DMS 273 (cell line): ENCODE results near the gene MIF.
A peak's percentile ranks its signal among the peaks of the same experiment; 100 is the strongest.
"Not testable (repeated sequence)": the region's sequence is repeated elsewhere in the genome, so short reads cannot be mapped to it uniquely, and the experiment has no call there.

Experiments used
- DNase-seq: peaks from one replicate; lab custom pipeline; 2025; ENCODE audit not compliant: unreplicated experiment; lab: John Stamatoyannopoulos, UW

MIF gene

DNA sequence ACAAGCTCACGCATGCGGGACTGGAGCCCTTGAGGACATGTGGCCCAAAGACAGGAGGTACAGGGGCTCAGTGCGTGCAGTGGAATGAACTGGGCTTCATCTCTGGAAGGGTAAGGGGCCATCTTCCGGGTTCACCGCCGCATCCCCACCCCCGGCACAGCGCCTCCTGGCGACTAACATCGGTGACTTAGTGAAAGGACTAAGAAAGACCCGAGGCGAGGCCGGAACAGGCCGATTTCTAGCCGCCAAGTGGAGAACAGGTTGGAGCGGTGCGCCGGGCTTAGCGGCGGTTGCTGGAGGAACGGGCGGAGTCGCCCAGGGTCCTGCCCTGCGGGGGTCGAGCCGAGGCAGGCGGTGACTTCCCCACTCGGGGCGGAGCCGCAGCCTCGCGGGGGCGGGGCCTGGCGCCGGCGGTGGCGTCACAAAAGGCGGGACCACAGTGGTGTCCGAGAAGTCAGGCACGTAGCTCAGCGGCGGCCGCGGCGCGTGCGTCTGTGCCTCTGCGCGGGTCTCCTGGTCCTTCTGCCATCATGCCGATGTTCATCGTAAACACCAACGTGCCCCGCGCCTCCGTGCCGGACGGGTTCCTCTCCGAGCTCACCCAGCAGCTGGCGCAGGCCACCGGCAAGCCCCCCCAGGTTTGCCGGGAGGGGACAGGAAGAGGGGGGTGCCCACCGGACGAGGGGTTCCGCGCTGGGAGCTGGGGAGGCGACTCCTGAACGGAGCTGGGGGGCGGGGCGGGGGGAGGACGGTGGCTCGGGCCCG lies at the start of gene MIF:
Gene MIF (plus strand): TSS at position 439 of the 765 bp plus-strand sequence. CDS start 92 bp downstream, at position 531.
- DNase-seq = peak; percentile 97

DNA sequence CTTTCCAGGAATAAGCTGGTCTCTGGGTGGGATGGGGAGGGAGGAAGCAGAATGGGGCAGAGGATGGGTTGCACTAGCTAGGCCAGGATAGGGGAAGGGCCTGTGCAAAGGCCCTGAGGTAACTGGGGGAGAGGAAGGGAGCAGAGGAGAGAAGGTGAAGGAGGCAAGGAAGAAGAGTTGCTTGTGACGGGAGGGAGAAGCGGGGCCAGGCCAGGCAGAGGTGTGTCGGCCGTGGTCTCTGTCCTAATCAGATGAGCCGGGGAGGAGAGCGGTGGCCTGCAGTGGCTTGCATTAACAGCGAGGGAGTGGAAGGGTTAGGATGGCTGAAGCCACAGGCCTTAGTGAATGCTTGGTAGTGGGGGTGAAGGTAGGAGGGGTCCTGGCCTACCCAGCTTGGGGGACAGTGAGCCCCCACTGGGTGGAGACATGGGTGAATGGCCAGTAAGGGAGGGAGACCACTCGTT lies 49.4 kb upstream of the MIF start:
- DNase-seq = no peak

DNA sequence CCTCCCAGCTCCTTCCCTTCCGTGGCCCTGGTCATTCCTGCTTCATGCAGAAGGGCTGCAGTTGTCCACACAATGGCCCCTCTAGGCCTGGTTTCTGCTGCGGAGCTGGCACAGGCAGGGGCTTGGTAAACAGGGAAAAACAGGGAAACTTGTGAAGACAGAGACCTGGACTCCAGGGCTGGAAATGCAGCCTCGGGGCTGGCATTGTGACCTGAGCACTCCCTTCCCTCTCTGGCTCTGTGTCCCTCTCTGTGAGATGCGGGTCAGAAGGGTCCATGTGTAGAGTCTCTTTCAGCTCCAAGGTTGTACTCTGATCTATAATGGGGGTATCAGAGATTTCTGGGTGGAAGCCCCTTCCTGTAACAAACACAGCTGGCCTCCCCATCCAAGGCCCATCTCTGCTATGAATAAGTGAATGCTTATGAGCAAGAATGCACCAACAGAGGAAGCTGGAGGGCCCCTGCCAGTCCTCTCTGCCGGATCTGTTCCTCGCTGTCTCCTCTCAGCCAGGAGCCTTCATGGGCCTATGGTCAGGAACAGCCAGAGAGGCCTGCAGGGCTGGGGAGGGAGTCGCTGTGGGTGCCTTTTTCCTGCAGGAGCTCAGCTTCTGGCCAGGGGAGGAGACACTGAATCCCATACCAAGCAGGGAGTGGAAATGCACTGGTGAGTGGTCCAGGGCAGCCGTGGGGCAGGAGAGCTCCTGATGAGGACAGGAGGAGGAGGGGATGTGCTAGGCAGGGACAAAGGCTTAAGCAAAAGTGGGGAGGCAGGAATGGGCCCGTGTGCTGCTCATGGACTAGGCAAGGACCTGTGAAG lies 48.7 kb upstream of the MIF start:
- no peak for DNase-seq

DNA sequence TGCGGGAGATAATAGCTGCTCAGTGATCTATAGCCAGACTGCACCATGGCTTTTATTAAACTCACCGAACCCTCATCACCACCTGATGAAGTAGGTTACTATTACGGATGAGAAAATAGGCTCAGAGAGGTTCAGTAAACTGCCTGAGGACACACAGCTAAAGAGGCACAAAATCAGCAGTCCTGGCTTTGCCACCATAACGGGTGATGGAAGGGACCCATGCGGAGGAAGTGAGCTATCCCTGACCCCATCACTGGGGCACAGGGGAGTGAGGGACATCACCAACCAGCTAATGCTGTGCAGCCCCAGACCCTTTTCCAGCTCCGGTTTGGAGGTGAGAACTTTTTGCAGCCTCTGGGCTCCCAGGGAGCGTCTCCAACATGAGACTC lies 48.1 kb upstream of the MIF start:
- DNase-seq = no peak

DNA sequence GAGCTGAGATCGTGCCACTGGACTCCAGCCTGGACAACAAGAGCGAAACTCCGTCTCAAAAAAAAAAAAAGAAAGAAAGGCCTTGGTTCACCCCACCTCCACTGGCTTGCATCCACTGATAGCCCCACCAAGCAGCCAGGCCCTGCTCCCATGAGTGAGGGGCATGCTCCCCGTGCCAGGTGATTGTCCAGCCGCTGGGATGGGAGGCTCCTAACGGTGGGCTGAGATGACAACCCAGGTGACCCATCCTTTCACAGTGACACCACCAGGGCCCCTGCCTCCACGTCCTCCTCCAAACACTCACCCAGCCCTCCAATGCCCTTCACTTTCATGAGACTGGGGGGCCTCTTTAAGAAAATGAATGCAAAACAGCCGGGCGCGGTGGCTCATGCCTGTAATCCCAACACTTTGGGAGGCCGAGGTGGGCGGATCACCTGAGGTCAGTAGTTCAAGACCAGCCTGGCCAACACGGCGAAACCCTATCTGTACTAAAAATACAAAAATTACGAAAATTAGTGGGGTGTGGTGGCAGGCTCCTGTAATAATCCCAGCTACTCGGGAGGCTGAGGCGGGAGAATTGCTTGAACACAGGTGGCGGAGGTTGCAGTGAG lies 46.8 kb upstream of the MIF start:
- DNase-seq = no peak

DNA sequence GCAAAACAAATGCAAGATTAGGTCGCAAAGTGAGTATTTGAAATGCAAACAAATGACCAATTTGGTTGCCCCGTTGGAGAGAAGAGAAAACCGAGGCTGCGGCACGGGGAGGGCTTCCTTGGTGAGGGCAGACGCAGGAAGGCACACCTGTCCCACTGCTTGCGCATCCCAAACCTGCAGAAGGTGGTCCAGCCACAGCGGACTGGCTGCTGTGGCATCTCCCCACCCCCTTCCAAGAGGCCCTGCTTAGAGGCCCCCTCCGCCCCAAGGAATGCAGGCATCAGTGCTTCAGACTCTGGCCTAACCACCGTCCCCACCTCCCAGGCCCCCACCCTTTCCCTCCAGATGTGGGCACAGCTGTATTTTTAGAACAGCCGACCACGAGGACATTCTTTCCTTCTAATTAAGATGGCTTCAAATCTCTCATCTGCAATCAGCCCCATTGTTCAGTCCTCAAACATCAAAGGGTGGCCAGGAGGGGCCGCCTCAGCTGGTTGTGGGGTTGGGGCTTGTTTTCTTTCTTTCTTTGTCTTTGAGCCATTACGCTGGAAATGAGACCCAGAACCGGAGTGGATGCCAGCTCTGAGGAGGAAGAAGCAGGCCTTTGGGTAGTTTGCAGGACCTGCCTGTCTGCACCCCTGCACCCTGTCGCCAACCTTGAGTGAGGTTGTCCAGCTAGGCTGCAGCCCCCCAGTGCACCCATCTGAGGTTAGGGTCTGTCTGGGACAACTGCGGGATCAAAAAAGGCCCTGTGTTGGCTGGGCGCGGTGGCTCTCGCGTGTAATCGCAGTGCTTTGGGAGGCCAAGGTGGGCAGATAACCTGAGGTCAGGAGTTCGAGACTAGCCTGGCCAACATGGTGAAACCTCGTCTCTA lies 46.0 kb upstream of the MIF start:
- DNase-seq = no peak

DNA sequence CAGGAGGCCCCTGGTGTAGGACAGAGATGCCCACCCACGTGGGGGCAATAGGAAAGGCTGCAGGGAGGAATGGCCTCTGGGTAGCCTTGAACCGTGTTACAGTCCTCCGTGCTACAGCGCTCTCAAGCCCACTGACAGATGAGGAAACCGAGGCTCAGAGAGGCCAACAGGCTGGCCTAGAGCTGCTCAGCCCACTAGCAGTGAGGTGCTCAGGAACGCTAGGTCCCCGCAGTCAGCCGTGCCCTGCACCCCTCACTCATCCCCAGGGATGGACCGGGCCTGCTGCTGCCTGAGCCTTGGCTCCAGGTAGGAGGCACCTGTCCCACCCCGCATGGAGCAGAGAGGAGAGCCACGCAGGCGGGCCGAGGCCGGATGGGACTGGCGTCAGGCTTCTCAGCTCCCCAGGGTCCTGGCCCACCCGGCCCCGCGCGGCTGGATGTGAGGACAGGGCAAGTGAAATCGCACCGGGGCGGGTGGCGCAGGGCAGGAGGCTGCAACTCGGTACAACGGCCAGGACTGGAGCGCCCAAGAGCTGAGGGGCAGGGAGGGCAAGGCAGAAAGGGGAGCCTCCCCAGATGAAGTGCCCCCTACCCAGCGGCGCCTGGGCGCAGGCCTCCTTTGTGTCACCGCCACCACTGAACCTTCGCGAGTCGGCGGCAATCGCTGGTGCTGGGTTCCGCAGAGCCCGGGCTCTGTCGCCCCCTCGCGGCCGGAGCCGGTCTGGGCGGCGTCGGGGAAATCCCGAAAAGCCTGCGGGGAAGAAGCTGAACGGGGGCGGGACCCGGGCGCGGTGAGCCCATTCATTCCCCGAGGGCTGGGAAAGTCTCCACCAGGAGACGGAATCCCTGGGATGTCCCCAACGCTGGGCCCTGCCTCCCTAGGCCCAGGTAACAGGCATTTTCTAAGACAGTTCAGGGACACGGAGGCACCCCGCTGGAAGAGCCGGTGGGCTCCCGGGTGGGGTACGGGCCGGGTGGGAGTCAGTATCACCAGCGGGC lies 44.9 kb upstream of the MIF start:
- peak; percentile 87 for DNase-seq

DNA sequence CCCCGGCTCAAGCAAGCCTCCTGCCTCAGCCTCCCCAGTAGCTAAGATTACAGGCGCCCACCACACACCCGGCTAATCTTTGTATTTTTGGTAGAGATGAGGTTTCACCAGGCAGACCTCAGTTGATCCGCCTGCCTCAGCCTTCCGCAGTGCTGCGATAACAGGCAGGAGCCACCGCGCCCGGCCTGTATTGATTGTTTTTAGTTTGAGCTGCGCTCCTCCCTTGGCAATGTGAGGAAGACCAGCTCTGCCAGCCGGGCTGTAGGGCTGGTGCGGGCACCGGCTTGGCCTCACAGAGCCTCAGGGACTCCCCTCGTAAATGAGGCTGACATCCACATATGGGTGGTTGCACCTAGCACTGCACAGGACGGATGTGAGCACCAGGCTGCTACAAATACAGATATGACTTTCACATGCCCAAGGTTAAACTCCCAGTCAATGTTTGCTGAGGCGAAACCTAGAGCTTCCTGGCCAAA lies 44.0 kb upstream of the MIF start:
- no peak for DNase-seq

DNA sequence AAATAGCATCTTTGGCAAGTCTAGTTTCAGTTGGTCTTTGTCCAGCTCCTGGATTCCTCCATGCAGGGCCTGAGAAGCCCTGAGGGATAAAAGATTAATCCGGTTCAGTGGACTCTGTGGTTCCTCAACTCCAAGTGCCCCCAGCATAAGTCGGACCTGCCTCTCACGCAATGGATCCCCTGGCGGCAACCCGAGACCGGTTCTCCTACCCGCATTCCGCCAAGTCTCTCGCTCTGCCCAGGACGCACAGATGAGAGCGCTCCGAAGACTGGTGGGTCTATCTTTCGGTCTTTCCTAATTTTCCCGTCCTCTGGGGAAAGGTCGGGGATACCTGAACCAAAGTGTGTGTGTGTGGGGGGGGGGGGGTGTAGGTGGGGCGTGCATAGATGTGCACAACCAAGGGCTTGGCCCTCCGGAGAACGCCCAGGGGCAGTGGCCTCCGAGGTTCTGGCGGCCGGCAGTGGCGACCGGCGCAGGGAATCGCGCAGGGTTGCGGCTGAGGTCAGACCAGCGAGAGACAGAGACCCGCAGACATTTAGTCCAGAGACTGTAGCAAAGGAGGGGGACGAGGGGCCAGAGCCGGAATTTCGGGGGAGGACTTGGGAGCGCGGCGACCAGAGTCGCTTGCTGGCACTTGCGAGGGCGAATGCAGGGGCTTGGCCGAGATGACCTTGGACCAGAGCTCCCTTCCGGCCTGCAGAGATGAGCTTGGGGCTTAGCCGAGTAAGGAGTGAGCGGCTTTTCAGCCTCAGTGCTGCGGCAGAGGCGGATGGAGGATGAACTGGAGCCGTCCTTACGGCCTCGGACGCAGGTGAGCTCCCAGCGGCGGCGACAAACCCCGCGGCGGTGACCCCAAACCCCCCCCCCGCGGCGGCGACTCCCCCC lies 37.2 kb upstream of the MIF start:
- DNase-seq = no peak

DNA sequence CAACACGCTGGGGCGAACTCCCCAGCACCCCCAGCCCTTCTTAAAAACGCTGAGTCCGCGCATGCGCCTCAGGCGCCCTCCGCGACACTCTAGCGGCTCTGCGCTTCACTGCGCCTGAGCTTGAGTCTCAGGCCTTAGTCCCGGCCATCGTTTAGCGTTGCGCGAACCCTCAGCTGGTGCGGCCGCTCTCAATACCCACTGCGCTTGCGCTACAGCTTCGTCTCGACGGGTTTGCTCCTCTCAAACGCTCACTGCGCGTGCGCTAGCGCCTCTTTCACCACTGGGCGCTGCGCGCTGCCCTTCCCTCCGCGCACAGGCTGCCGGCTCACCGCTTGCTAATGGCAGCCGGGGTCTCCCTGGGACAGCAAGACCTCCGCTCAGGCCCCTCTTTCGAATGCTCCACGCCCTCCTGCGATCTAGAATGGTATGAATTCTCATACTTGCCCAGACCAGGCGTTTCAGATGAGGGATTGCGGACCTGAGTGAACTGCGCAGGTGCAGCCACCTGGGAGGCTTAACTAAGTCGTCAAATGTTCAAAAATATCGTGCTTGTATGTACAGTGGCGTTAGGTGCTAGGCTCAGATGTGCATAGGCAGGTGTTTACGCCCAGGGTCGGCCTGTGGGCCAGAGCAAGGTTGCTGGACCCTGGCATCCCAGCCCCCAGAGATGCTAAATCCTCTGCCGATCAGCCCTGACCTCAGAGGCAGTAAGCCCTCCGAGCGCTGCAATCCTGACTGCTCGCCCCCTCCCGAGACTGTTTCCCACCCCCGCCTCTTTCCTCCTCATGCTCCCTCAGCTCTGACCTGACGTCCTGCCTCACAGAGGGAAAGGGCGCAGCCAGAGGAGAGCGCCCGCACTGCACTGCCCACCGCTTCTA lies 36.3 kb upstream of the MIF start, which contains the start of gene SLC2A11:
Gene SLC2A11 (plus strand): TSS at position 270 of the 878 bp plus-strand sequence. CDS start 125 bp downstream, at position 395.
- peak; percentile 98 for DNase-seq

DNA sequence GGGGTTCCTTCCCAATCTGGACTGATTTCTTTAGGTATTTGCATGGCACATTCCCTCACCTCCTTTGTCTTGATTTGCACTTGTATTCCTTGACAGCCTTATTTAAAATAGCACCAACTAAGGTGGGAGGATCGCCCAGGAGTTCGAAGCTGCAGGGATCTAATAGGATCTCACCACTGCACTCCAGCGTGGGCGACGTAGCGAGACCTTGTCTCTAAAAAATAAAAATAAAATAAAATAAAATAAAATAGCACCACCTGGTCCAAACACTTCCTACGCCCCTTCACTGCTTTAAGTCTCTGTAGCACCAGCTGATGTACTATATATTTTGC lies 35.7 kb upstream of the MIF start:
- DNase-seq = no peak

DNA sequence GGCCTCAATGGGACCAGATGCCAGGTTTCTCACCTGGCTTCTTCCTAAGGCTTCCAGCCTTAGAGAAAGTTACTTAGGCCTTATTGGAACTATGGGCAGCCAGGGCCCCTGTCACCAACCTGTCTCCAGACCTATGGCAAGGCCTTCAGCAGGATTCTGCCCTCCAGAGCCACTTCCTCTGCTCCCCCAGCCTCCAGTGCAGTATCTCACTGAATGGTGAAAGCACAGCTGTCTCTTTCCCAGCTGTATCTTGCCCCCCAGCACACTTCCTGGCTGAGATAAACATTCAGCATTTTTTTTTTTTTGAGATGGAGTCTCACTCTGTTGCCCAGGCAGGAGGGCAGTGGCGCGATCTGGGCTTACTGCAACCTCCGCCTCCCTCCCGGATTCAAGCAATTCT lies 35.0 kb upstream of the MIF start:
- DNase-seq = no peak

DNA sequence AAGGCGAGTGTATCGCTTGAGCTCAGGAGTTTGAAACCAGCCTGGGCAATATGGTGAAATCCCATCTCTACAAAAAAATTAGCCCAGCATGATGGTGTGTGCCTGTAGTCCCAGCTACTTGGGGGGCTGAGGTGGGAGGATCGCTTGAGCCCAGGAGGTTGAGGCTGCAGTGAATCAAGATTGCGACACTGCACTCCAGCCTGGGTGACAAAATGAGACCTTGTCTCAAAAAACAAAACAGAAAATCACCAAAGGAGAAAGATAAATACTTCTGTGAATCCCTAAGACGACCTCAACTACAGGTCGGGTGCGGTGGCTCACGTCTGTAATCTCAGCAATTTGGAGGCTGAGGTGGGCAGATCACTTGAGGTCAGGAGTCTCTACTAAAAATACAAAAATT lies 34.0 kb upstream of the MIF start:
- DNase-seq = not testable (repeated sequence)

DNA sequence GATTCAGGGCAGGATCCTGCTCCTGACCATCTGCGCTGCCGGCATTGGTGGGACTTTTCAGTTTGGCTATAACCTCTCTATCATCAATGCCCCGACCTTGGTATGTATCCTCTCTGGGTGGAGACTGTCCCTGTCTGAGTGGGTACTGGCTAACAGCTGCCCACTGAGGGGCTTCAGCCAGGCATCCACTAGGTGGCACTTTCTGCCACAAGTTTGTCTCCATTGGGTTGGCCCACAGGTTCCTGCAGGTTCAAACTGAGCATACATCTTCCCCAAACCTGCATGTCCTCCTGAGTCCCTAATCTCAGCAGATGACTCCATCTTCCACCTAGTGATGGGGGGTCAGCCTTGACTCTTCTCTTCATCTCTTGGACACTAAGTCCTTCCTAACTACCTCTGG lies 32.1 kb upstream of the MIF start:
- peak; percentile 63 for DNase-seq

DNA sequence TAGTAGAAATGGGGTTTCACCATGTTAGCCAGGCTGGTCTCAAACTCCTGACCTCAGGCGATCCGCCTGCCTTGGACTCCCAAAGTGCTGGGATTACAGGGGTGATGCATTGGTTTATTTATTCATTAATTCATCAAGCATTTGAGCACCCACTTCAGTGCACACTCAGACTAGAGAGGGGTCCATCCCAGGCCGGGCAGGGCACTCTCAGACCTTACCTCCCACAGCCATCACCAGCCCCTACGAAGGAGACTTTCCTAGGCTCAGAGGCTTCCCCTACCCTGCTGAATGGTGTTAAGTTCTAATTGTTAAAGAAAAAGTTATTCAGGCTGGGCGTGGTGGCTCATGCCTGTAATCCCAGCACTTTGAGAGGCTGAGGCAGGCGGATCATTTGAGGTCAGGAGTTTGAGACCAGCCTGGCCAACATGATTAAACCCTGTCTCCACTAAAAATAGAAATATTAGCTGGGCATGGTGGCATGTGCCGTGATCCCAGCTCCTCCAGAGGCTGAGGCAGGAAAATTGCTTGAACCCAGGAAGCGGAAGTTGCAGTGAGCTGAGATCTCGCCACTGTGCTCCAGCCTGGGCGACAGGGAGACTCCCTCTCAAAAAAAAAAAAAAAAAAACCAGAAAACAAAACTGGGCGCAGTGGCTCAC lies 29.6 kb upstream of the MIF start:
- not testable (repeated sequence) for DNase-seq

DNA sequence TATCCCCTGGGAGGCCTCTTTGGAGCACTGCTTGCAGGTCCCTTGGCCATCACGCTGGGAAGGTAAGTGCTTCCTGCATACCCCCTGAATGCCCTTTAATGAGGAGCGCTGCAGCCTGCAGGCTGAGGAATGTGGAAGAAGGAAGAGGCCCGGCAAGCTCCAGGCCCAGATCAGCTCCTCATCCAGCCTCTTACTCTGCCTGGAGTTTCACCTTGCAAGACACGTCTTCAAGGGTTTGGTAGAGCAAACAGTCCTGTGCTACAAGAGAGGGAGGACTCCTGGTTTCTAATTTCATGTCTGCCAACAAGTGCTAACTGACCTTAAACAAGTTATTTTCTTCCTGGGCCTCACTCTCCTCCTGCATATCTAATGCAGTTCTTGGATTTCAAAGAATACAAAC lies 25.6 kb upstream of the MIF start:
- no peak for DNase-seq

DNA sequence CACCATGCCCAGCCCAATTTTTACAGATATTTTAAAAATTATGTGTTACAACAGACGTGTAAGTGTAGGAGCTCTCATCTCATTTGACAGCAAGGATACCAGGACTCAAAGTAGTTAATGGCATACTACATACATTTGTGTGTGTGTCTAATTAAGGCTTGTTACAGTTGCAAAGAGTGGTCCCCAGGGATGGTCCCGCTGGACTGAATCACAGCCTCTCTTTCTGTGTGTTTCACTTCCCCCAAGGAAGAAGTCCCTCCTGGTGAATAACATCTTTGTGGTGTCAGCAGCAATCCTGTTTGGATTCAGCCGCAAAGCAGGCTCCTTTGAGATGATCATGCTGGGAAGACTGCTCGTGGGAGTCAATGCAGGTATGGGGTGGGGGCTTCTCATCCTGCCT lies 19.3 kb upstream of the MIF start:
- DNase-seq = no peak
